LNCaP clone FGC (cell line): ENCODE data around the gene DPF3.

Source experiments
- DNase-seq: peaks from one replicate; pipeline ENCODE4 v3.0.0-alpha.2; 2011; ENCODE audit warnings: low read depth
- H3K4me3 ChIP-seq: 2 replicates; pipeline ENCODE4 v1.5.1; 2011; ENCODE audit warnings: mild to moderate bottlenecking, low read depth, low read length, control low read depth
- CTCF ChIP-seq: IDR thresholded peaks from 2 replicates; pipeline ENCODE4 v1.5.1; 2012; ENCODE audit warnings: mild to moderate bottlenecking; ENCODE audit not compliant: control insufficient read depth, insufficient read depth; ENCODE audit errors: extremely low read depth

Gene DPF3

DNA sequence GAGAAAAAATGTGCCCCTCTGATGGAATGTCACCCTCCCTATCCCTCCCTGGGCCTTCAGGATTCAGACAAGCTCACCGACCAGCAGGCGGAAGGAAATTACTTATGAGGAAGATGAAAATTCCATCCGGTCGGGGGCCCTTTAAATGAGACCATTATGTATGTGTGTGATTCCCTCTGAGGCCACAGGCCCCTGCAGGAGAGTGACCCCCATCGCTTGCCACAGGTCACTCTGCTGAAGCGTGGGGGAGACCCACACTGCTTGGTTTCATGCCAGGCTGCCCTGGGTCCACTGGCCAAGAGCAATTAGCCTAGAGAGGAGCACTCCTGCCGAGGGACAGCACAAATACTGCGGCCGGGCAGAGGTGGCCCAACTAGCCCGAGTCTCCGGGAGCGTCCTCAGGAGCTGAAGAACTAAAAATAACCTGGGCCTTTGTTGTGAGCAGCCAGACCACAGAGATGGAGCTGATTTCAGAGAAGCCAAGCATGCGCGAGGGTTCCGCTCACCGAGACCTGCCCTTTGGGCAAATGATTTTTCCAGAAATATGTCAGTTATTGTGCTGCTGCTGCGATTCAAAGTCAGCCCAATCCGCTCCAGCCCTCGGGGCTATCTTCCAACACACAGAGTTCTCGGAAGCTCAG is 276.4 kb downstream of the DPF3 start:
- H3K4me3 ChIP-seq = no peak overlapping the region
- TF ChIP-seq CTCF = no peak
- DNase-seq = no peak

GRCh38 chr14:72616811-72617210 is 277.1 kb downstream of the DPF3 start:
- DNase-seq = no peak
- no peak for TF ChIP-seq CTCF
- H3K4me3 ChIP-seq = no peak overlapping the region

DNA sequence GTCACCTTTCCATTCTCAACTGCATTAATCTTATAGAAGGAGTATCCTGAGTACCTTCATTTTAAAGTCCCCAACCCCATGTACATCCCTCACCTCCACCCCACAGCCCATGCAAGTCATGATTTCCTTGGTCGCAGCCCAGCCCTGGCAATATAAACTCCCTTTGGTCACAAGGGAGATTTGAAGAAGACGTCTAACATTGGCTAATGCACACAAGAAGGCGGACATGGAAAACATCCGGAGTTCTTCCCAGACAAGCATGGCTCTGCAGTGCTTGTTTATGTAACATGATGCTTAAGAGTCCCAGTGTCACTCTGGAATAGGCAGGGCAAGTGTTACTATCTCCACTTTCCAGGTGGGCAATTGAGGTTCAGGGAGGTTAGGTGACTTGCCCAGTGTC is 277.6 kb downstream of the DPF3 start:
- no peak for TF ChIP-seq CTCF
- peak; percentile 44 for DNase-seq
- H3K4me3 ChIP-seq = no peak overlapping the region

DNA sequence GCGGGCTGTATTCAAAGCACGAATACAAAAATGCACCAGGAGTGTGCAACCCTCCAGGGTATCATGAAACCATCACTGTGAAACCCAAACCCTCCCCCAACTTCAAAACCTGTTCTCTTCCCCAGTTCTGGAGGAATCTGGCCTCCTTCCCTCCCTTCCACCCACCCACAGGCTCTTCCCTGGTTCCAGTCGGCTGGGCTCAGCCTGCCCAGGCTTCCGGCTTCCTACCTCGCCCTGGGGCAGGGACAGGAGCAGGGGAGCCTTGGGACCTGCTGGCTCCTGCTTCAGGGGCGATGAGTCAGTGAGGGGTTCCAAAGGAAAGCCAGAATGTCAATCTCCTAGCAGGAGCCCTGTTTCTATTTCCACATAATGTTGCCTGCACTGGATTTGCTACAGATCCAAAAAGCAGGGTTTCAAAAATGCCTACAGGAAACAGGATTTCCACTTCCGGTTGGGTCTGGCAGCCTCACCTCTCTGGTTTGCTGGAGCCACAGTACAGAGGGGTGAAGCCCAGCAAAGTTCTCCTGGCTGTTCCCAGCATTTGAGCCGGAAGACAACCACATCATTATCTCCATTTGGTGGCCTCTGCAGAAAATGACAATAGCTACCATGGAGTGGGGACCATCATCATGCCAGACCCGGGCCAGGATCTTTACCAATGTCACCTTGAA is 278.3 kb downstream of the DPF3 start:
- no peak for DNase-seq
- no peak for TF ChIP-seq CTCF
- no peak overlapping the region for H3K4me3 ChIP-seq

DNA sequence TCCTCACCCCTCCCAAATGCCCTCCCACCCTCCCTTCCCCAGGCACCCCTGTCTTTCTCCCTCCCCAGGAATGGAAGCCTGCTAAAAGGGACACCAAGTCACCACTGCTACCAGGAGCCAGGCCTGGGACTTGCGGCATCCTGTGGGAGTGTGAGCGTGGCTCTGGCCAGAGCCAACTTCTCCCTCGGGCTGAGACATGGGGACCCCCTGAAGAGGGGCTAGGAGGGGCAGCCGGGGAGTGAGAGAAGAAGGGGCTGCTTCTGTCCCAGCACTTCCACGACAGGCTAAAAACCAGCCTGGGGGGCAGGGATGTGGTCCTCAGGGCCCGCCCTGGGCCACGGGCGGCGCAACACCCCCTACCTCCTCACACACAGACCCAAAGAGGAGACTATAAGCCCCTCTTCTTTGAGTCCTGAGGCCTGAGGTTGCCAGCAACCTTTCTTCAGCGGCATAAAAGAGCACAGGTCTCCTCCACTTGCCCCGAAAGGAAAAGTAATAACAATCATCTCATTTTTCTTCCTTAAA is 278.9 kb downstream of the DPF3 start:
- TF ChIP-seq CTCF = no peak
- no peak overlapping the region for H3K4me3 ChIP-seq
- DNase-seq = no peak

DNA sequence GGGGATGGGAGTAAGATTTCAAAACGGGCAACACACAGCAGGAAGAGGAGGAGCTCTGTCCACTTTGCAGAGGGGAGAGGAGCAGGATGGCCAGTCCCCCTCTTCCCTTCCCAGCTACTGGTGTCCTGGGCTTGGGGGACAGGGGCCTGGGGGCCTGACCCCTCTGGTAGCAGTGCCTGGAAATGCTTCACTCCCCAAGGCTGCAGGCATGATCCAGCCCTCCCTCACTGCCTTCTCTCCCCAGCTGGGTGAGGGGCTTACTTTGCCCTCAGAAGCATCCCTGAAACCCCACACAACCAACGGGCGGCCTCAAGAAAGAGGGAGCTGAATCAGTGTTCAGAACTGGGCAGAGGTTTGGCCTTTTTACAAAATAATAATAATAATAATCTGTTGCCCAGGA is 279.5 kb downstream of the DPF3 start:
- no peak for DNase-seq
- no peak for TF ChIP-seq CTCF
- H3K4me3 ChIP-seq = no peak overlapping the region

- DNase-seq = no peak
- H3K4me3 ChIP-seq = no peak overlapping the region
- TF ChIP-seq CTCF = no peak
Measured at GRCh38 chr14:72613975-72614319, 280.0 kb downstream of the DPF3 start.
